AG09319 (cell line): ENCODE data around the gene FBXL13.

Experiments used
- DNase-seq: peaks from one replicate; pipeline ENCODE4 v3.0.0-alpha.2; 2010; ENCODE audit warnings: low read depth; ENCODE audit errors: extremely low read depth
- CTCF ChIP-seq: IDR thresholded peaks from 2 replicates; pipeline ENCODE4 v1.5.1; 2011; ENCODE audit warnings: low read depth, mild to moderate bottlenecking, inconsistent platforms, low read length, moderate library complexity

The FBXL13 gene

GRCh38 chr7:103074519-103075336 is at the start of gene FBXL13, which contains the start of gene ARMC10:
Gene FBXL13 (minus strand): TSS chr7:103074796.
Gene ARMC10 (plus strand): TSS chr7:103075140. CDS start chr7:103075273, 133 bp downstream.
- peak; percentile 60 for DNase-seq
- peak; percentile 1 for TF ChIP-seq CTCF

- no peak for DNase-seq
- TF ChIP-seq CTCF, result no peak
Observed at GRCh38 chr7:103123529-103123928, 48.9 kb upstream of the FBXL13 start.

GRCh38 chr7:103121641-103122040 is 47.0 kb upstream of the FBXL13 start:
- no peak for DNase-seq
- TF ChIP-seq CTCF, result no peak

GRCh38 chr7:103120362-103120761 is 45.8 kb upstream of the FBXL13 start:
- DNase-seq, result no peak
- no peak for TF ChIP-seq CTCF

GRCh38 chr7:103119791-103120291 is 45.2 kb upstream of the FBXL13 start:
- no peak for TF ChIP-seq CTCF

GRCh38 chr7:103117465-103117864 is 42.9 kb upstream of the FBXL13 start:
- no peak for DNase-seq
- no peak for TF ChIP-seq CTCF

More at GRCh38 chr7:103119791-103120291, 45.2 kb upstream of the FBXL13 start:
- DNase-seq, result no peak

GRCh38 chr7:103116991-103117390 is 42.4 kb upstream of the FBXL13 start:
- no peak for DNase-seq
- no peak for TF ChIP-seq CTCF
